Measurements from ENCODE around the gene MRPS12.

MRPS12 gene

DNA sequence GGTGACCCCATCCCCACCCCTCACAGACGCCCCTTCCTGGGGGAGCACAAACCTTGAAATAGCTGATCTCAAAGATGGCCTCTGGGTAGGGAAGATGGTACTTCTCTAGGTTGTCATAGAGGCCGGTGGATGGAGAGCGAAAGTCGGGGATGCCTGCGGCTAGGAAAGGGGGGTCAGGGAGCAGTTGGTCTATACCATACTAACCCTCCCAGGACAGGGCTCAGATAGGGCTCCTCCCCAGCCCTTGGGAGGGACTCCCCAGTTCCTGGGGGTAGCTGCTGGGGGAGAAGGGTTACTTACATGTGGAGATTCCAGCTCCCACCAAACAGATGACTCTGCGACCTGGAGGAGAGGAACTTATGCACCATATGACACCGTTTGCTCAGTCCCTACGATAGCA lies 40.9 kb upstream of the MRPS12 start:
- Histone ChIP-seq H3K4me2 (ENCODE audit: low read depth, low read length) (no peak overlapping the region), H3K27me3 (replicated peaks; ENCODE audit: insufficient read depth, low read length) (no peaks in the 10 kb centered on the region), H3K9me2 (replicated peaks; ENCODE audit: insufficient read depth, low read length) (no peaks in the 10 kb centered on the region), H3K9me3 (replicated peaks; ENCODE audit: insufficient read depth, low read length) (no peaks in the 10 kb centered on the region), H3K4me3 (ENCODE audit: low read length) (no peak overlapping the region), H3K9ac (ENCODE audit: low read length) (no peak overlapping the region), H3K36me3 (replicated peaks; ENCODE audit: insufficient read depth, low read length) (no peaks in the 10 kb centered on the region), H3K4me1 (ENCODE audit: low read length) (no peaks in the 10 kb centered on the region), H4K20me1 (ENCODE audit: insufficient read depth, low read length) (no peaks in the 10 kb centered on the region), H2AFZ (ENCODE audit: low read length) (no peak overlapping the region), H3K79me2 (ENCODE audit: low read length) (no peaks in the 10 kb centered on the region), H3F3A (ENCODE audit: insufficient read depth, low read length) (no peaks in the 10 kb centered on the region), H3K27ac (ENCODE audit: low read length) (no peak overlapping the region)
- TF ChIP-seq EZH2phosphoT487 (IDR thresholded peaks at IDR 0.05; ENCODE audit: low read length) (no peak), EZH2 (optimal IDR thresholded peaks at IDR 0.05; ENCODE audit: low read depth, low read length) (no peak)
- TF ChIP-seq, protein P1, sequence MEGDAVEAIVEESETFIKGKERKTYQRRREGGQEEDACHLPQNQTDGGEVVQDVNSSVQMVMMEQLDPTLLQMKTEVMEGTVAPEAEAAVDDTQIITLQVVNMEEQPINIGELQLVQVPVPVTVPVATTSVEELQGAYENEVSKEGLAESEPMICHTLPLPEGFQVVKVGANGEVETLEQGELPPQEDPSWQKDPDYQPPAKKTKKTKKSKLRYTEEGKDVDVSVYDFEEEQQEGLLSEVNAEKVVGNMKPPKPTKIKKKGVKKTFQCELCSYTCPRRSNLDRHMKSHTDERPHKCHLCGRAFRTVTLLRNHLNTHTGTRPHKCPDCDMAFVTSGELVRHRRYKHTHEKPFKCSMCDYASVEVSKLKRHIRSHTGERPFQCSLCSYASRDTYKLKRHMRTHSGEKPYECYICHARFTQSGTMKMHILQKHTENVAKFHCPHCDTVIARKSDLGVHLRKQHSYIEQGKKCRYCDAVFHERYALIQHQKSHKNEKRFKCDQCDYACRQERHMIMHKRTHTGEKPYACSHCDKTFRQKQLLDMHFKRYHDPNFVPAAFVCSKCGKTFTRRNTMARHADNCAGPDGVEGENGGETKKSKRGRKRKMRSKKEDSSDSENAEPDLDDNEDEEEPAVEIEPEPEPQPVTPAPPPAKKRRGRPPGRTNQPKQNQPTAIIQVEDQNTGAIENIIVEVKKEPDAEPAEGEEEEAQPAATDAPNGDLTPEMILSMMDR (IDR thresholded peaks at IDR 0.05; ENCODE audit: low read length), result no peak
- no peak for DNase-seq

DNA sequence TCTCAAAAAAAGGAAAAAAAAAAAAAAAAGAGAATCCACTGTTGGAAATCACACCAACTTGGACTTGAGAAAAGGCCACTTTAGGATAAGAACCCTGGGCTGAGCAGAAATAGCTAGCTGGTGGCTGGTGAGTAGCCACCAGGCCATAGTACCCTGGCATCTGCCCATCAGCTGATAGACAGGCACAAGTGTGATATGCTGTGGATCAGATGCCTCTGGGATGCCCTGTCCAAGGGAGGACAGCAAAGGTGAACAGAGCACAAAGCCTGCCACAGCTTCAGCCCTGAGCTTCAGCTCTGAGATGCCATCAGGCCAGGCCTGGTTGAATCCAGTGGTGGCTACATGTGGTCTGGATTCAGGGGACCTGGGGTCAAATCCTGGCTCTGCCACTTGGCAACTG lies 40.1 kb upstream of the MRPS12 start:
- Histone ChIP-seq H4K20me1 (ENCODE audit: insufficient read depth, low read length) (no peaks in the 10 kb centered on the region), H3K36me3 (replicated peaks; ENCODE audit: insufficient read depth, low read length) (no peaks in the 10 kb centered on the region), H3K4me1 (ENCODE audit: low read length) (no peaks in the 10 kb centered on the region), H3F3A (ENCODE audit: insufficient read depth, low read length) (no peaks in the 10 kb centered on the region), H3K27me3 (replicated peaks; ENCODE audit: insufficient read depth, low read length) (no peaks in the 10 kb centered on the region), H3K9me3 (replicated peaks; ENCODE audit: insufficient read depth, low read length) (no peaks in the 10 kb centered on the region), H3K4me3 (ENCODE audit: low read length) (no peak overlapping the region), H3K79me2 (ENCODE audit: low read length) (peaks cover 3% of the 10 kb centered on the region), H2AFZ (ENCODE audit: low read length) (no peak overlapping the region), H3K4me2 (ENCODE audit: low read depth, low read length) (no peak overlapping the region), H3K9ac (ENCODE audit: low read length) (no peak overlapping the region), H3K9me2 (replicated peaks; ENCODE audit: insufficient read depth, low read length) (no peaks in the 10 kb centered on the region), H3K27ac (ENCODE audit: low read length) (no peak overlapping the region)
- no peak for DNase-seq
- TF ChIP-seq EZH2 (optimal IDR thresholded peaks at IDR 0.05; ENCODE audit: low read depth, low read length), result no peak
- TF ChIP-seq, protein P1 (IDR thresholded peaks at IDR 0.05; ENCODE audit: low read length), result no peak

DNA sequence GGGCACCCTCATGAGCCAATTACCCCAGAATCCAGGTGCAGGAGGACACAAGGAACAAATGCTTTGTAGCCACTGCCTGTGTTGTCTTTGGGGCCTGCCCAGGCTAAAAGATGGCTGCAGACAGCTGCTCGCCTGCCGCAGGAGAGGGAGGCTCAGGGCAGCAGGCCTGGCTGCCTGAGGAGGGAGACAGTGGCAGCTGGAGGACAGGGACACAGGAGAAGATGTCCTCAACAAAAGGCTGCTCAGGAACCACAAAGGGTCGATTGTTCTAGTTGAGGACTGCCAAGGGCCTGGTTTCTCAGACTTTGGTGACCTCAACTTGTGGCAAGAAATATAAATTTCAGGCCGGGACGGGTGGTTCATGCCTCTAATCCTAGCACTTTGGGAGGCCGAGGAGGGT lies 39.0 kb upstream of the MRPS12 start:
- H3K9ac ChIP-seq (ENCODE audit: low read length), result no peak overlapping the region
- no peaks in the 10 kb centered on the region for H3K36me3 ChIP-seq (replicated peaks; ENCODE audit: insufficient read depth, low read length)
- H4K20me1 ChIP-seq (ENCODE audit: insufficient read depth, low read length), result no peaks in the 10 kb centered on the region
- peaks cover 8% of the 10 kb centered on the region for H3K79me2 ChIP-seq (ENCODE audit: low read length)
- no peak overlapping the region for H3K4me2 ChIP-seq (ENCODE audit: low read depth, low read length)
- H3K4me3 ChIP-seq (ENCODE audit: low read length), result no peak overlapping the region
- H3K4me1 ChIP-seq (ENCODE audit: low read length), result no peaks in the 10 kb centered on the region
- no peaks in the 10 kb centered on the region for H3K9me3 ChIP-seq (replicated peaks; ENCODE audit: insufficient read depth, low read length)
- no peaks in the 10 kb centered on the region for H3K9me2 ChIP-seq (replicated peaks; ENCODE audit: insufficient read depth, low read length)
- no peaks in the 10 kb centered on the region for H3F3A ChIP-seq (ENCODE audit: insufficient read depth, low read length)
- no peaks in the 10 kb centered on the region for H3K27me3 ChIP-seq (replicated peaks; ENCODE audit: insufficient read depth, low read length)
- DNase-seq, result no peak
- H3K27ac ChIP-seq (ENCODE audit: low read length), result no peak overlapping the region
- TF ChIP-seq EZH2 (optimal IDR thresholded peaks at IDR 0.05; ENCODE audit: low read depth, low read length) (no peak), EZH2phosphoT487 (IDR thresholded peaks at IDR 0.05; ENCODE audit: low read length) (no peak)
- TF ChIP-seq, protein P1 (IDR thresholded peaks at IDR 0.05; ENCODE audit: low read length), result no peak
- H2AFZ ChIP-seq (ENCODE audit: low read length), result no peak overlapping the region

Data from MM.1S (cell line).